Kidney (tissue), 14 donors: Measurements from ENCODE around the gene ACOT13. TPM values are rescaled to one million over a fixed set of nuclear protein-coding genes. Genes with fewer than 3 reads are reported as not detected.
A peak's percentile ranks its signal among the peaks of the same experiment; 100 is the strongest.

Experiments
- DNase-seq, 5 donors: peaks; one replicate each; pipeline ENCODE4 v3.0.0-alpha.2; 2013 to 2020
- FAIRE-seq: peaks from 2 replicates; lab custom pipeline; 2012; peaks lifted over from hg19 to GRCh38; lab: Jason Lieb, UNC
- H3K27ac ChIP-seq, 2 donors: one replicate each; pipeline ENCODE4 v1.7.0; 2013; ENCODE audit warnings: low read depth in 2 of 2, low read length in 2 of 2, inconsistent platforms in 1 of 2
- H3K27me3 ChIP-seq: one replicate; pipeline ENCODE4 v1.7.1; 2013; ENCODE audit warnings: low read length, inconsistent platforms; ENCODE audit not compliant: control insufficient read depth, insufficient read depth
- H3K36me3 ChIP-seq, 3 donors: one replicate each; pipeline versions ENCODE4 v1.7.0 to v1.7.1; 2013; ENCODE audit warnings: low read length in 3 of 3, control low read depth in 1 of 3, inconsistent platforms in 1 of 3; ENCODE audit not compliant: insufficient read depth in 3 of 3, control insufficient read depth in 2 of 3
- H3K4me1 ChIP-seq, 3 donors: one replicate each; pipeline versions ENCODE4 v1.7.0 to v1.7.1; 2013; ENCODE audit warnings: low read length in 3 of 3, inconsistent platforms in 1 of 3, low read depth in 1 of 3; ENCODE audit not compliant: control insufficient read depth in 2 of 3, insufficient read depth in 2 of 3
- H3K4me3 ChIP-seq, 3 donors: one replicate each; pipeline versions ENCODE4 v1.7.0 to v1.8.1; 2013; ENCODE audit warnings: low read length in 3 of 3, control low read depth in 1 of 3, inconsistent platforms in 1 of 3
- H3K9ac ChIP-seq, 3 donors: one replicate each; pipeline versions ENCODE4 v1.7.0 to v1.7.1; 2013; ENCODE audit warnings: low read length in 3 of 3, control low read depth in 1 of 3, inconsistent platforms in 1 of 3
- H3K9me3 ChIP-seq, 3 donors: one replicate each; pipeline versions ENCODE4 v1.7.0 to v1.7.1; 2013; ENCODE audit warnings: low read length in 3 of 3, control low read depth in 1 of 3, inconsistent platforms in 1 of 3; ENCODE audit not compliant: control insufficient read depth in 2 of 3, insufficient read depth in 1 of 3
- intact Hi-C: fragments of 100-400 bp; cut with DNase I; formaldehyde crosslinking; loops from one replicate; pipeline ENCODE4 v1.11.1; 2022
- polyA plus RNA-seq: library from polyadenylated mRNA; stranded (reverse); fragments of 350-450 nt; fragmentation: Illumina TruSeq; extraction: RNeasy Lipid Tissue Mini Kit (QIAGEN cat#74804); gene quantifications from one replicate; pipeline ENCODE4 v1.2.3, GENCODE V29; 2014; ENCODE audit warnings: low read depth, low replicate concordance; ENCODE audit not compliant: insufficient read depth
- total RNA-seq: library from RNA; stranded (reverse); fragmentation: NEBNext Ultra II Directional; extraction: Animal tissue kit (Norgen Biotek cat#: 25700); gene quantifications from one replicate; pipeline ENCODE4 v1.2.1, GENCODE V29; 2021
- TF ChIP-seq, protein P1 (sequence below): IDR thresholded peaks from 3 replicates; pipeline ENCODE4 v1.5.1; 2012; ENCODE audit warnings: mild to moderate bottlenecking, moderate library complexity, borderline replicate concordance; ENCODE audit not compliant: insufficient read depth; ENCODE audit errors: extremely low read depth
- donor health status: control.
- donor health status: control.
- donor health status: control.
- donor health status: control.
- donor health status: control.
- donor health status: DM: yes; HTN: yes; CAD: no.
- donor health status: Normal renal cell carcinoma (clear cell type).

Gene ACOT13
- total and polyA plus RNA-seq, 2 donors from 2014 or later: 15.3 to 109 TPM

DNA sequence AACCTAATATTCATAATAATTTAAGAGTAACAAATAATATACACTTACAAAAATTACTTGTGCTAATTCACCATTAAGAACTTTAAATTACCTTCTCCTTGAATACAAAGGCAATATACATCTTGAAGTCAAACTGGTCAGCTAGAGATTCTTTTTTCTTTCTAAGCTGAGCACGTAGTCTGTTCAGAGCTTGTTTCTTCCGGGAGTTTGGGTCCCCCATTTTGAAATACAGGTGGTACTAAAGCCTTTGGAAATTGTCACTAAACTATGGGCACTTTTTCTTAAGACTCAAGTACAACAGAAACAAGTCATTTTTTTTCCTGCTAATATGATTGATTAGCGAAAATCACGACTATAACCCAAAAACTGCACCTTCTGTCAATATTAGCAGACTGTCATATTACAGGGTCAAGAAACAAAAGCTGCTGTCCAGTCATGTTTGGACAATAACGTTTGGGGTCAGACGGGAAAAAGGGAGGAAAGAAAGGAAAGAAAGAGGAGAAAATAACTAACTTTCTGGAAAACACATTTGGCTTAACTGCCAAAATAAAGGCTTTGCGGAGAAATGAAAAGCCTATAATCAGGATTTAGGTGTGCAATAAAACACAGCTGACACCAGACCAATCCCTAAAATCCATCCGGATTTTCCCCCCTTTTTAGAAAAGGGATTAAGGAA, 51.7 kb downstream of the ACOT13 start:
- TF ChIP-seq, protein P1, sequence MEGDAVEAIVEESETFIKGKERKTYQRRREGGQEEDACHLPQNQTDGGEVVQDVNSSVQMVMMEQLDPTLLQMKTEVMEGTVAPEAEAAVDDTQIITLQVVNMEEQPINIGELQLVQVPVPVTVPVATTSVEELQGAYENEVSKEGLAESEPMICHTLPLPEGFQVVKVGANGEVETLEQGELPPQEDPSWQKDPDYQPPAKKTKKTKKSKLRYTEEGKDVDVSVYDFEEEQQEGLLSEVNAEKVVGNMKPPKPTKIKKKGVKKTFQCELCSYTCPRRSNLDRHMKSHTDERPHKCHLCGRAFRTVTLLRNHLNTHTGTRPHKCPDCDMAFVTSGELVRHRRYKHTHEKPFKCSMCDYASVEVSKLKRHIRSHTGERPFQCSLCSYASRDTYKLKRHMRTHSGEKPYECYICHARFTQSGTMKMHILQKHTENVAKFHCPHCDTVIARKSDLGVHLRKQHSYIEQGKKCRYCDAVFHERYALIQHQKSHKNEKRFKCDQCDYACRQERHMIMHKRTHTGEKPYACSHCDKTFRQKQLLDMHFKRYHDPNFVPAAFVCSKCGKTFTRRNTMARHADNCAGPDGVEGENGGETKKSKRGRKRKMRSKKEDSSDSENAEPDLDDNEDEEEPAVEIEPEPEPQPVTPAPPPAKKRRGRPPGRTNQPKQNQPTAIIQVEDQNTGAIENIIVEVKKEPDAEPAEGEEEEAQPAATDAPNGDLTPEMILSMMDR: no peak
- DNase-seq: peak in 2 of 5 donors; percentile 16 to 28
- H3K4me1 ChIP-seq: peaks cover 0 to 12% (median 8%) of the 10 kb centered on the region in 3 donors

DNA sequence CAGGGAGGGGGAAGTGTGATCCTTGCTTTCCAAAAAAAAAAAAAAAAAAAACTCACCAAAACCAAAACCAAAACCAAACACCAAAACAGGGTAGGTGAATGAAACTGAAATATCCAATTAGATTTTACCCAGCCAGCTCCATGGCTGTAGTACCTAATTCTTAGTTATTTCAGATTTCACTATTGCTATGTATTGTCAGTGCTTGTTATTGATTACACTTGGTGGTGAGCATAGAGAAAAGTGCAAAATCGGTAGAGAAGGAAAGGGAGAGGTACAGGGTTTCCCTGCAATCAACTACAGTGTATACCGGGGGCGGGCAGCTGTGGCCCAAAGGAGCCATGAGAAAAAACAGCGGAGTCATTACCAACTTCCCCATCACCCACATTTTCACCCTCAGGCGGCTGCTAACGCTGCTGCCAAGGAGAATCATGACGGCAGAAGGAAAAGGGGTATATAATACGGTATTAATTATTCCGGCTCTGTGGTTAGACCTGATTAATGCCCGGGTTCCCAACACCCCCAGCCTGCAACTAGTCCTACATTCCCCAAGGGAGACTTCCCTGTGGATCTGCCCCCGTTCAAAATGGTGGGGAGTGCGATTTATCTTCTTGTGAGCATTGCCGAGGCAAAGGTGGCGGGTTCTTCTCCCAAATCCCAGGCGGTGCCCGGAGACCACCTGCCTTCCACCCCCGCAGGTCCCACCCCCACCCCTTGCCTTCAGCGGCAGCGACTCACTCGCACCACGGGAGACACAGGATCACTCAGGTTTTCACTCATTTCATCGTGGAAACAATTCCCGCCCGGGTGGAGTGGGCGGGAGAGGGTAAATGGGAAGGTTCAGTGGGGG, 52.5 kb downstream of the ACOT13 start, which contains the start of gene C6orf62:
Gene C6orf62, minus strand, starts transcription at position 30 of the 847 bp plus-strand sequence. CDS start 486 bp downstream, outside the sequence.
- H3K9ac ChIP-seq: peak within 1 kb of the TSS; percentile 66 to 96 (median 89)
- peak within 1 kb of the TSS; percentile 94 to 99 (median 94) for H3K4me3 ChIP-seq
- peak within 1 kb of the TSS; percentile 98 to 100 for H3K27ac ChIP-seq
- peaks cover 0 to 21% (median 7%) of the 10 kb centered on the region in 3 donors for H3K36me3 ChIP-seq
- DNase-seq (peak; percentile 19 to 73 (median 56)), FAIRE-seq (no peak)
- H3K27me3 ChIP-seq: no peaks in the 10 kb centered on the region
- peaks cover 0 to 8% (median 7%) of the 10 kb centered on the region in 3 donors for H3K4me1 ChIP-seq
- intact Hi-C loops: no loop called here
- TF ChIP-seq, protein P1: no peak
- no peaks in the 10 kb centered on the region for H3K9me3 ChIP-seq

More for the DNA sequence above, 51.7 kb downstream of the ACOT13 start:
- peak overlapping the region in 1 of 2 donors; percentile 45 for H3K27ac ChIP-seq
- H3K27me3 ChIP-seq: no peaks in the 10 kb centered on the region
- no peak for FAIRE-seq
- H3K9me3 ChIP-seq: no peaks in the 10 kb centered on the region
- H3K9ac ChIP-seq: peak overlapping the region; percentile 61 to 95 (median 66)
- H3K4me3 ChIP-seq: peak overlapping the region; percentile 94 to 99 (median 94)
- intact Hi-C loops: no loop called here
- peaks cover 0 to 29% (median 7%) of the 10 kb centered on the region in 3 donors for H3K36me3 ChIP-seq

DNA sequence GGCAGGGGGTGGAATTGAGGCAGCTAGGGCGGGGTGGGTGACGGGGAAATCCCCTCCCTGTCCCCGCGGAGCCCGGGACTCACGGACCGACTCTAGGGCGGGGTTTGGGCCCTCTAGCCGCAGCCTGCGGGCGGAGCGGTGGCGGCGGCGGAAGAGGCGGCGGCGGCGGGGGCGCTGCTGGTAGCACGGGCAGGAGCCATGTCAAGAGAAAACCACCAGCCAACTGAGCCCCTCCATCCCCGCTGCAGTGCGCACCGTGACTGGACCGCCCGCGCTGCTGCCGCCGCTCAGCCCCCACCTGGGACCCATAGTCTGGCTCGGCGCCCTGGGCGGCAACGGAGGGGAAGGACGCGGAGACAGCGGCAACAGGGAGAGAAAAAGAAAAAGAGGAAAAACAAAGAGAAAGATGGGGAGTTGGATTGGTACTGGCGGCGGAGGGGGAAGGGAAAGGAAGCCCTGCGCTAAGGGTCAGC, 53.3 kb downstream of the ACOT13 start:
- H3K9ac ChIP-seq: peak overlapping the region; percentile 95 to 100 (median 96)
- H3K27ac ChIP-seq: peak overlapping the region; percentile 98 to 100
- no peaks in the 10 kb centered on the region for H3K27me3 ChIP-seq
- peaks cover 0 to 13% (median 3%) of the 10 kb centered on the region in 3 donors for H3K36me3 ChIP-seq
- peaks cover 0 to 8% (median 7%) of the 10 kb centered on the region in 3 donors for H3K4me1 ChIP-seq
- intact Hi-C loops: no loop called here
- H3K9me3 ChIP-seq: no peaks in the 10 kb centered on the region
- DNase-seq: peak in 4 of 5 donors; percentile 46 to 90 (median 72)
- TF ChIP-seq, protein P1: no peak
- H3K4me3 ChIP-seq: peak overlapping the region; percentile 94 to 99 (median 94)
- no peak for FAIRE-seq
